ENCODE measurements around the gene RAPGEF5. TPM values are rescaled to one million over a fixed set of nuclear protein-coding genes. Genes with fewer than 3 reads are reported as not detected.

RAPGEF5 gene
- total and polyA plus RNA-seq, 2 donors (not counting 3 experiments of a cell fraction or from before 2014, with no cell fraction given) = 10.0 to 43.2 TPM

- intact Hi-C loops (cut with micrococcal nuclease) = no loop called here
Observed at GRCh38 chr7:22277375-22277774, 79.6 kb downstream of the RAPGEF5 start.

More at GRCh38 chr7:22277375-22277774, 79.6 kb downstream of the RAPGEF5 start:
- Histone ChIP-seq H4K20me1 (replicated peaks; ENCODE audit: control insufficient read depth, extremely low read depth, insufficient read depth, low read length) (no peaks in the 10 kb centered on the region), H3K9me1 (replicated peaks; ENCODE audit: control insufficient read depth, extremely low read depth, insufficient read depth, low read length) (no peaks in the 10 kb centered on the region), H2AFZ (ENCODE audit: low read depth, low read length) (no peak overlapping the region), H3K27me3 (ENCODE audit: control insufficient read depth in 2 of 2, insufficient read depth in 2 of 2, low read length in 2 of 2) (no peaks in the 10 kb centered on the region), H3K4me2 (ENCODE audit: insufficient read depth, low read length) (no peak overlapping the region), H3K9me3 (replicated peaks; ENCODE audit: control insufficient read depth, insufficient read depth, low read length) (no peaks in the 10 kb centered on the region), H3K79me2 (ENCODE audit: control insufficient read depth, insufficient read depth, low read length) (no peaks in the 10 kb centered on the region), H3K4me3 (replicated peaks in 1 of 3; ENCODE audit: insufficient read depth in 1 of 3, low read depth in 1 of 3, low read length in 3 of 3) (no peak overlapping the region), H3K9ac (replicated peaks; ENCODE audit: extremely low read depth, insufficient read depth, low read length) (no peak overlapping the region), H3K27ac (ENCODE audit: insufficient read depth, low read depth, low read length) (no peak overlapping the region), H3K4me1 (ENCODE audit: control insufficient read depth, extremely low read depth, insufficient read depth, low read length) (no peaks in the 10 kb centered on the region), H3K36me3 (ENCODE audit: control insufficient read depth in 2 of 2, extremely low read depth in 1 of 2, insufficient read depth in 2 of 2, low read length in 2 of 2) (no peaks in the 10 kb centered on the region)
- FAIRE-seq = no peak
- CTCF ChIA-PET = interaction anchor here (1.0 to 1.7 kb wide), 2 partner anchors 9 to 20 kb away, joined by 3 read pairs; no protein-coding TSS in a partner anchor
- POLR2A ChIA-PET = no interaction called here
- no peak for TF ChIP-seq EZH2 (IDR thresholded peaks at IDR 0.05; ENCODE audit: borderline replicate concordance, low read depth, low read length, severe bottlenecking)
- TF ChIP-seq MAX (IDR thresholded peaks at IDR 0.05; ENCODE audit: insufficient read depth, insufficient read length) = no peak
- no peak for TF ChIP-seq POLR2AphosphoS5 (IDR thresholded peaks at IDR 0.05; ENCODE audit: insufficient read depth, low read depth, low read length)
- no peak for TF ChIP-seq FOS (IDR thresholded peaks at IDR 0.05; ENCODE audit: borderline replicate concordance, insufficient read depth, low read length)
- no peak for TF ChIP-seq JUN (IDR thresholded peaks at IDR 0.05; ENCODE audit: borderline replicate concordance, insufficient read depth, insufficient read length, low read depth)
- TF ChIP-seq POLR2A (IDR thresholded peaks at IDR 0.05; ENCODE audit: low read depth, low read length) = no peak
- no peak for TF ChIP-seq CTCF (IDR thresholded peaks at IDR 0.05; ENCODE audit: extremely low read depth in 1 of 2, insufficient read depth in 1 of 2, low read depth in 1 of 2, low read length in 2 of 2)
- TF ChIP-seq GATA2 (IDR thresholded peaks at IDR 0.05; ENCODE audit: insufficient read depth, insufficient read length, low read depth, low read length) = no peak
- no peak for TF ChIP-seq MYC (IDR thresholded peaks at IDR 0.05; ENCODE audit: low read depth, low read length)
- dilution Hi-C loops (cut with MboI; ENCODE audit: extremely low pct_ligation_motif_present, low sequenced_read_pairs) = no loop called here
- DNase-seq (ENCODE audit: low read depth, low spot score) = no peak
- no TSS peak for BruUV-seq (replicated peaks)

Measured in endothelial cell of umbilical vein (primary cell).